ENCODE data around the gene IFIT2.

DNA sequence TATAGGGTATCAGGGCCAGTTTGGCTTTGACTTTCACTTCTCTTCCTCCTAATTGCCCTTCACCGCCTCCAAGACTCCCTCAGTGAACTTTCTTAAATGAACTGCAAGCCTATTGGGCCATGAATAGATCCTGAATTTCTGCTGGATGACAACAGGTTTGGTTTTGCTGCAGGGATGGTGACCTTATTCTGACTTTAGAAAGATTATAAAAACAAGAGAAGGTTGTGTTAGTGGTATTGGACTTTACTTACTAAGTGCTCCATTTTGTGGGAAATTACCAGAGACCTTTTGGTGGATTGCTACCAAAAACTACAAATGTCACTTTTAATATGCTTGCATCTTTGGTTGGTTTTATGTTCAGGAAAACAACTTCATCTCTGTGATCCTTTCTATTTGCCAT lies 38.8 kb upstream of the IFIT2 start:
- no peak for TF ChIP-seq POLR2A (IDR thresholded peaks at IDR 0.05; ENCODE audit: low read depth, low read length)
- TF ChIP-seq TAF1 (IDR thresholded peaks at IDR 0.05; ENCODE audit: borderline replicate concordance, low read depth, low read length) = no peak
- no peak for TF ChIP-seq POLR2AphosphoS5 (IDR thresholded peaks at IDR 0.05; ENCODE audit: low read depth, low read length)
